DOHH2 (cell line): ENCODE results near the gene RNLS.

Source experiments
- H3F3A ChIP-seq: fragments of 200-600 bp; sonication (generic), shearing (Covaris generic); 2 replicates; pipeline ENCODE4 v1.6.0; 2016; ENCODE audit warnings: antibody characterized with exemption, mild to moderate bottlenecking; ENCODE audit not compliant: control insufficient read depth, insufficient read depth
- H3K27ac ChIP-seq: fragments of 200-600 bp; sonication (generic); 2 replicates; pipeline ENCODE4 v1.5.1; 2014; ENCODE audit warnings: low read depth, mild to moderate bottlenecking, low read length, moderate library complexity
- H3K27me3 ChIP-seq: fragments of 200-600 bp; sonication (generic); 2 replicates; pipeline ENCODE4 v1.6.1; 2014; ENCODE audit warnings: mild to moderate bottlenecking, low read length, mixed read lengths; ENCODE audit not compliant: control insufficient read depth
- H3K36me3 ChIP-seq: fragments of 200-600 bp; sonication (generic); 2 replicates; pipeline ENCODE4 v1.6.1; 2014; ENCODE audit warnings: mild to moderate bottlenecking, low read length, moderate library complexity, mixed read lengths; ENCODE audit not compliant: control insufficient read depth
- H3K4me1 ChIP-seq: fragments of 200-600 bp; sonication (generic); 2 replicates; pipeline ENCODE4 v1.6.1; 2014; ENCODE audit warnings: mild to moderate bottlenecking, low read length, mixed read lengths; ENCODE audit not compliant: control insufficient read depth
- H3K4me2 ChIP-seq: fragments of 200-600 bp; sonication (generic); 2 replicates; pipeline ENCODE4 v1.6.0; 2014; ENCODE audit warnings: mild to moderate bottlenecking, low read length, moderate library complexity
- H3K4me3 ChIP-seq: fragments of 200-600 bp; sonication (generic); 2 replicates; pipeline ENCODE4 v1.5.1; 2014; ENCODE audit warnings: mild to moderate bottlenecking, low read length, mixed read lengths
- H3K79me2 ChIP-seq: fragments of 200-600 bp; sonication (generic); 2 replicates; pipeline ENCODE4 v1.6.1; 2014; ENCODE audit warnings: mild to moderate bottlenecking, low read length, mixed read lengths; ENCODE audit not compliant: control insufficient read depth
- H3K9me2 ChIP-seq: fragments of 200-600 bp; sonication (generic); replicated peaks from 2 replicates; pipeline ENCODE4 v1.6.1; 2014; ENCODE audit warnings: mild to moderate bottlenecking, low read length, mixed read lengths; ENCODE audit not compliant: control insufficient read depth
- H3K9me3 ChIP-seq: fragments of 200-600 bp; sonication (generic); 2 replicates; pipeline ENCODE4 v1.6.1; 2014; ENCODE audit warnings: antibody characterized with exemption, low read length, mixed read lengths; ENCODE audit not compliant: control insufficient read depth, insufficient read depth
- H4K20me1 ChIP-seq: fragments of 200-600 bp; sonication (generic); 2 replicates; pipeline ENCODE4 v1.6.0; 2014; ENCODE audit warnings: low read depth, mild to moderate bottlenecking, antibody characterized with exemption, low read length, moderate library complexity; ENCODE audit not compliant: control insufficient read depth, insufficient read depth
- EZH2phosphoT487 ChIP-seq: fragments of 200-600 bp; sonication (generic); IDR thresholded peaks from 2 replicates; pipeline ENCODE4 v1.6.1; 2017; ENCODE audit warnings: borderline replicate concordance, mild to moderate bottlenecking, antibody characterized with exemption, low read length, moderate library complexity, mixed read lengths
- TF ChIP-seq, protein P1 (sequence below): fragments of 200-600 bp; sonication (generic); IDR thresholded peaks from one replicate; pipeline ENCODE4 v1.5.1; 2014; ENCODE audit warnings: antibody characterized with exemption, mild to moderate bottlenecking, low read depth, low read length; ENCODE audit not compliant: poor library complexity, severe bottlenecking

The RNLS gene

DNA sequence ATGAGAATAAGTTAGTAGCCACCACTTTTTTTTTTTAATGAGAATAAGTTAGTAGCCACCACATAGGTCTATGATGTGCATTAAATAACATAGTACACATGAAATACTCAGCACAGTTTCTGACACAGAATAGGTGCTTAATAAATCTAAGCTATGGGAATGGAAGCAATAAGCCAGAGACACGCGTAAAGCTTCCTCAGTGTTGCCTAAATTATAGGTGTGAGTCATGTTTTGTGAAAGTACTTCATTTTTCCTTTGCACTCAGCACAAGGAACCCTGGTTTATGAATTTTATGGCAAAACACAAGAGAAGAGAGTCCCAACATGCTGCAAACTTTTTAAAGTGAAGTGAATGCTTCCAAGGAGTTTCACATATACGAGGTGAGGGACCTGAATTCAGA is 267.4 kb downstream of the RNLS start:
- Histone ChIP-seq H4K20me1 (no peaks in the 10 kb centered on the region), H3K27me3 (no peaks in the 10 kb centered on the region), H3K79me2 (no peaks in the 10 kb centered on the region), H3K4me2 (no peak overlapping the region), H3K27ac (no peak overlapping the region), H3K4me1 (peaks cover 46% of the 10 kb centered on the region), H3K4me3 (no peak overlapping the region), H3F3A (no peaks in the 10 kb centered on the region), H3K9me2 (no peaks in the 10 kb centered on the region), H3K9me3 (peaks cover 26% of the 10 kb centered on the region), H3K36me3 (peaks cover 8% of the 10 kb centered on the region)
- TF ChIP-seq EZH2phosphoT487, result no peak
- TF ChIP-seq, protein P1, sequence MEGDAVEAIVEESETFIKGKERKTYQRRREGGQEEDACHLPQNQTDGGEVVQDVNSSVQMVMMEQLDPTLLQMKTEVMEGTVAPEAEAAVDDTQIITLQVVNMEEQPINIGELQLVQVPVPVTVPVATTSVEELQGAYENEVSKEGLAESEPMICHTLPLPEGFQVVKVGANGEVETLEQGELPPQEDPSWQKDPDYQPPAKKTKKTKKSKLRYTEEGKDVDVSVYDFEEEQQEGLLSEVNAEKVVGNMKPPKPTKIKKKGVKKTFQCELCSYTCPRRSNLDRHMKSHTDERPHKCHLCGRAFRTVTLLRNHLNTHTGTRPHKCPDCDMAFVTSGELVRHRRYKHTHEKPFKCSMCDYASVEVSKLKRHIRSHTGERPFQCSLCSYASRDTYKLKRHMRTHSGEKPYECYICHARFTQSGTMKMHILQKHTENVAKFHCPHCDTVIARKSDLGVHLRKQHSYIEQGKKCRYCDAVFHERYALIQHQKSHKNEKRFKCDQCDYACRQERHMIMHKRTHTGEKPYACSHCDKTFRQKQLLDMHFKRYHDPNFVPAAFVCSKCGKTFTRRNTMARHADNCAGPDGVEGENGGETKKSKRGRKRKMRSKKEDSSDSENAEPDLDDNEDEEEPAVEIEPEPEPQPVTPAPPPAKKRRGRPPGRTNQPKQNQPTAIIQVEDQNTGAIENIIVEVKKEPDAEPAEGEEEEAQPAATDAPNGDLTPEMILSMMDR, result no peak

DNA sequence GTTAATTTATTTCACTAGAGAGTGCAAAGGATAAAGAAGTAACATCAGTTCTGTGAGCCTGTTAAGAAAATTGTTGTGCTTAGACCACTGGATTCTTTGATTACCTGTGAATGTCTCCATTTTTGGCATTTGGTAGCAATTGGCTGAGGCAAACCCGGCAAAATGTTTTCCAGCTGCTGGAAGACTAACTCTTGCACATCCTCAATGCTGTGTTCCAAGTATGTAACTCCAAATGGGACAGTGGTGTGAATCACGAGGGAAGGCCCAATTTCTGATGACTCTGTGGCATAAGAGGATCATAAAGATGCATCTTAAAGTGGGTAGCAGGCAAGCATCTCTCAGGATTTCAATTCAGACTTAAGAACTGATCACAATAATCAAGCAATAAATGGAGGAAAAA is 268.8 kb downstream of the RNLS start:
- no peak overlapping the region for H3K4me2 ChIP-seq

DNA sequence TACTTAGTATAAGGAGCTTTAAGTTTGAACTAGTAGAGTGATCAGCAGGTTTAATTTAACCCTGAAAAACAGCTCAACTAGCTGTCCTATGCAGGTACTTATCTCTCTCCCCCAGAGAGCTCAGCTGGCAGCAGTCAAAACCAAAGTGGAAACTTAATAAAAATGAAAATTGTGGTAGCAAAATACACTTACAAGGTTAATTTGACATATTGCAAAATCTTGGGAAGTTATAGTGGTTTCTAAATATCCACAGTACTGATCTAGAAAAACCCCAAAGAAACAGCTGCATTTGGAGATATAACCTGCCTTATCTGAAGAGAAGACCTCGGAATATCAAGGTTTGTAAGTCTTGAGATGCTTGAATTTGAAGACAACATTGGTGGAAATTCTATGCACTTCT is 269.2 kb downstream of the RNLS start:
- Histone ChIP-seq H3K4me2 (no peak overlapping the region), H3K79me2 (no peaks in the 10 kb centered on the region), H3K36me3 (no peaks in the 10 kb centered on the region; the same call in 1 of the 2 replicates)

More for the DNA sequence above, 268.8 kb downstream of the RNLS start:
- no peak overlapping the region for H3K27ac ChIP-seq
- no peaks in the 10 kb centered on the region for H3K9me2 ChIP-seq
- H4K20me1 ChIP-seq, result no peaks in the 10 kb centered on the region
- H3K4me3 ChIP-seq, result no peak overlapping the region
- no peaks in the 10 kb centered on the region; the same call in 1 of the 2 replicates for H3K36me3 ChIP-seq
- H3K4me1 ChIP-seq, result peaks cover 46% of the 10 kb centered on the region
- H3K27me3 ChIP-seq, result no peaks in the 10 kb centered on the region
- H3F3A ChIP-seq, result no peaks in the 10 kb centered on the region
- TF ChIP-seq, protein P1, result no peak
- TF ChIP-seq EZH2phosphoT487, result no peak
- H3K79me2 ChIP-seq, result no peaks in the 10 kb centered on the region
- peaks cover 14% of the 10 kb centered on the region for H3K9me3 ChIP-seq

More for the DNA sequence above, 269.2 kb downstream of the RNLS start:
- Histone ChIP-seq H3K27ac (no peak overlapping the region), H3K4me1 (peaks cover 45% of the 10 kb centered on the region), H4K20me1 (no peaks in the 10 kb centered on the region), H3K27me3 (no peaks in the 10 kb centered on the region), H3F3A (no peaks in the 10 kb centered on the region), H3K4me3 (no peak overlapping the region), H3K9me2 (no peaks in the 10 kb centered on the region), H3K9me3 (peaks cover 10% of the 10 kb centered on the region; the same call in 1 of the 2 replicates)
- no peak for TF ChIP-seq EZH2phosphoT487
- TF ChIP-seq, protein P1, result no peak
